KG1 (cell line): ENCODE data around the gene ALPP.
"Not testable (repeated sequence)": the region's sequence is repeated elsewhere in the genome, so short reads cannot be mapped to it uniquely, and the experiment has no call there.

ENCODE experiments used
- DNase-seq: peaks from one replicate; lab custom pipeline; 2025; lab: John Stamatoyannopoulos, UW

The ALPP gene

GRCh38 chr2:232341061-232341738 lies 37.4 kb upstream of the ALPP start:
- DNase-seq: no peak

GRCh38 chr2:232341739-232342126 lies 36.8 kb upstream of the ALPP start:
- DNase-seq: no peak

GRCh38 chr2:232342635-232343565 lies 35.7 kb upstream of the ALPP start:
- no peak for DNase-seq

GRCh38 chr2:232343821-232344220 lies 34.7 kb upstream of the ALPP start:
- DNase-seq: no peak

GRCh38 chr2:232345251-232345650 lies 33.3 kb upstream of the ALPP start:
- DNase-seq: no peak

- DNase-seq: no peak
Observed at GRCh38 chr2:232347369-232347768, 31.2 kb upstream of the ALPP start.

GRCh38 chr2:232348936-232349335 lies 29.6 kb upstream of the ALPP start:
- DNase-seq: no peak

GRCh38 chr2:232349546-232349945 lies 29.0 kb upstream of the ALPP start:
- DNase-seq: no peak

GRCh38 chr2:232349946-232350635 lies 28.5 kb upstream of the ALPP start:
- no peak for DNase-seq

GRCh38 chr2:232350804-232351685 lies 27.5 kb upstream of the ALPP start:
- DNase-seq: no peak

- DNase-seq: no peak
Observed at GRCh38 chr2:232351686-232352510, 26.7 kb upstream of the ALPP start.

GRCh38 chr2:232352511-232353091 lies 25.9 kb upstream of the ALPP start:
- DNase-seq: no peak

- no peak for DNase-seq
Observed at GRCh38 chr2:232353096-232353495, 25.5 kb upstream of the ALPP start.

- DNase-seq: no peak
Observed at GRCh38 chr2:232353660-232354059, 24.9 kb upstream of the ALPP start.

- DNase-seq: no peak
Observed at GRCh38 chr2:232354069-232354468, 24.5 kb upstream of the ALPP start.

GRCh38 chr2:232361646-232362045 lies 16.9 kb upstream of the ALPP start:
- DNase-seq: no peak

- DNase-seq: no peak
Observed at GRCh38 chr2:232362174-232362900, 16.2 kb upstream of the ALPP start.

- not testable (repeated sequence) for DNase-seq
Observed at GRCh38 chr2:232363064-232363783, 15.3 kb upstream of the ALPP start.
